ENCODE data around the gene FIS1.
"Not testable (repeated sequence)": the region's sequence is repeated elsewhere in the genome, so short reads cannot be mapped to it uniquely, and the experiment has no call there.

Gene FIS1

GRCh38 chr7:101255796-101256195 is 10.9 kb upstream of the FIS1 start:
- no peak for DNase-seq

- DNase-seq = not testable (repeated sequence)
Measured at GRCh38 chr7:101253199-101253598, 8.3 kb upstream of the FIS1 start.

GRCh38 chr7:101251871-101252659 is 7.2 kb upstream of the FIS1 start:
- DNase-seq = peak; percentile 92 to 96

- no peak for DNase-seq
Measured at GRCh38 chr7:101250324-101250723, 5.4 kb upstream of the FIS1 start.

- DNase-seq = no peak
Measured at GRCh38 chr7:101248276-101248675, 3.4 kb upstream of the FIS1 start.

- no peak for DNase-seq
Measured at GRCh38 chr7:101245147-101245668, 327 bp upstream of the FIS1 start.

GRCh38 chr7:101243646-101244374 is 1.1 kb downstream of the FIS1 start:
- no peak for DNase-seq

- no peak for DNase-seq
Measured at GRCh38 chr7:101241443-101242349, 3.2 kb downstream of the FIS1 start.

GRCh38 chr7:101241015-101241363 is 3.9 kb downstream of the FIS1 start:
- no peak for DNase-seq

- no peak for DNase-seq
Measured at GRCh38 chr7:101240226-101241014, 4.5 kb downstream of the FIS1 start.

- no peak for DNase-seq
Measured at GRCh38 chr7:101239951-101240220, 5.0 kb downstream of the FIS1 start.

- no peak for DNase-seq
Measured at GRCh38 chr7:101239191-101239950, 5.5 kb downstream of the FIS1 start.

GRCh38 chr7:101238226-101239182 is 6.4 kb downstream of the FIS1 start:
- DNase-seq = no peak

GRCh38 chr7:101237206-101238067 is 7.4 kb downstream of the FIS1 start, which contains the start of gene CLDN15:
Gene CLDN15, minus strand, starts transcription at chr7:101237802. Its CDS starts 221 bp downstream, at chr7:101237581.
- DNase-seq = peak in 1 of 2 donors; percentile 11

GRCh38 chr7:101236292-101236835 is 8.5 kb downstream of the FIS1 start:
- DNase-seq = no peak

GRCh38 chr7:101235522-101235921 is 9.4 kb downstream of the FIS1 start:
- no peak for DNase-seq

GRCh38 chr7:101235050-101235449 is 9.8 kb downstream of the FIS1 start:
- DNase-seq = no peak

- no peak for DNase-seq
Measured at GRCh38 chr7:101234636-101235035, 10.2 kb downstream of the FIS1 start.

All from hippocampal formation (tissue), 2 donors.